Activated T-cell treated with anti-CD3 and anti-CD28 coated beads, Interleukin-2, amount 50 U/mL, for 4 hours (primary cell): ENCODE measurements around the gene TTLL5. TPM values are rescaled to one million over a fixed set of nuclear protein-coding genes. Genes with fewer than 3 reads are reported as not detected.

Experiments used
- ATAC-seq, 2 donors: fragments of 200-7000 bp; cut with Tn5 transposase; one replicate each; pipeline ENCODE4 v1.10.0; 2021
- DNase-seq: peaks from one replicate; pipeline ENCODE4 v3.0.0-alpha.2; 2020
- H3K27me3 Mint-ChIP-seq: one replicate; pipeline ENCODE4 v1.8.0; 2021; ENCODE audit warnings: low read depth, mixed read lengths
- H3K36me3 Mint-ChIP-seq: one replicate; pipeline ENCODE4 v1.8.0; 2022; ENCODE audit warnings: mixed read lengths; ENCODE audit not compliant: insufficient read depth
- H3K4me1 Mint-ChIP-seq: one replicate; pipeline ENCODE4 v1.8.0; 2021; ENCODE audit warnings: low read depth, mixed read lengths
- H3K4me3 Mint-ChIP-seq: one replicate; pipeline ENCODE4 v1.8.0; 2021; ENCODE audit warnings: mild to moderate bottlenecking, moderate library complexity, mixed read lengths
- H3K9me3 Mint-ChIP-seq: one replicate; pipeline ENCODE4 v1.8.0; 2021; ENCODE audit warnings: mixed read lengths
- total RNA-seq, 3 donors: library from RNA; stranded (reverse); gene quantifications; one replicate each; pipeline ENCODE4 v1.2.1, GENCODE V29; 2021

Gene TTLL5
- total RNA-seq, 3 donors from 2014 or later = 21.1 to 25.0 (median 21.1) TPM

- DNase-seq (no peak), ATAC-seq (no peak)
- peaks cover 17% of the 10 kb centered on the region for H3K36me3 Mint-ChIP-seq
- H3K4me1 Mint-ChIP-seq = no peaks in the 10 kb centered on the region
- no peaks in the 10 kb centered on the region for H3K9me3 Mint-ChIP-seq
- no peaks in the 10 kb centered on the region for H3K27me3 Mint-ChIP-seq
- H3K4me3 Mint-ChIP-seq = no peak overlapping the region
Measured at GRCh38 chr14:75969891-75970290, 308.8 kb downstream of the TTLL5 start.

GRCh38 chr14:75970989-75971388 lies 309.9 kb downstream of the TTLL5 start:
- no peaks in the 10 kb centered on the region for H3K27me3 Mint-ChIP-seq
- DNase-seq = no peak
- H3K4me1 Mint-ChIP-seq = no peaks in the 10 kb centered on the region
- peaks cover 10% of the 10 kb centered on the region for H3K36me3 Mint-ChIP-seq
- H3K9me3 Mint-ChIP-seq = no peaks in the 10 kb centered on the region
- H3K4me3 Mint-ChIP-seq = no peak overlapping the region
- no peak for ATAC-seq

- H3K4me1 Mint-ChIP-seq = no peaks in the 10 kb centered on the region
- DNase-seq = no peak
- H3K36me3 Mint-ChIP-seq = peaks cover 7% of the 10 kb centered on the region
- H3K4me3 Mint-ChIP-seq = no peak overlapping the region
- no peak for ATAC-seq
- H3K9me3 Mint-ChIP-seq = no peaks in the 10 kb centered on the region
- no peaks in the 10 kb centered on the region for H3K27me3 Mint-ChIP-seq
Measured at GRCh38 chr14:75971509-75971908, 310.5 kb downstream of the TTLL5 start.

GRCh38 chr14:75972801-75973421 lies 311.9 kb downstream of the TTLL5 start:
- no peak for ATAC-seq
- no peaks in the 10 kb centered on the region for H3K27me3 Mint-ChIP-seq
- no peak overlapping the region for H3K4me3 Mint-ChIP-seq
- DNase-seq = no peak
- no peaks in the 10 kb centered on the region for H3K9me3 Mint-ChIP-seq
- no peaks in the 10 kb centered on the region for H3K4me1 Mint-ChIP-seq
- peaks cover 6% of the 10 kb centered on the region for H3K36me3 Mint-ChIP-seq

GRCh38 chr14:75976826-75977581 lies 316.0 kb downstream of the TTLL5 start:
- peaks cover 5% of the 10 kb centered on the region for H3K36me3 Mint-ChIP-seq
- H3K4me1 Mint-ChIP-seq = peaks cover 30% of the 10 kb centered on the region
- no peaks in the 10 kb centered on the region for H3K27me3 Mint-ChIP-seq
- DNase-seq = no peak
- no peak overlapping the region for H3K4me3 Mint-ChIP-seq
- no peak for ATAC-seq
- H3K9me3 Mint-ChIP-seq = no peaks in the 10 kb centered on the region

- Mint-ChIP-seq H3K4me3 (no peak overlapping the region), H3K27me3 (no peaks in the 10 kb centered on the region), H3K4me1 (peaks cover 30% of the 10 kb centered on the region), H3K36me3 (no peaks in the 10 kb centered on the region), H3K9me3 (no peaks in the 10 kb centered on the region)
- DNase-seq (no peak), ATAC-seq (no peak)
Measured at GRCh38 chr14:75977582-75977943, 316.5 kb downstream of the TTLL5 start.

- Mint-ChIP-seq H3K4me1 (peaks cover 30% of the 10 kb centered on the region), H3K4me3 (no peak overlapping the region), H3K27me3 (no peaks in the 10 kb centered on the region), H3K9me3 (no peaks in the 10 kb centered on the region), H3K36me3 (no peaks in the 10 kb centered on the region)
- DNase-seq (no peak), ATAC-seq (no peak)
Measured at GRCh38 chr14:75978249-75978731, 317.2 kb downstream of the TTLL5 start.

- no peaks in the 10 kb centered on the region for H3K27me3 Mint-ChIP-seq
- ATAC-seq (no peak), DNase-seq (peak; percentile 13)
- peaks cover 30% of the 10 kb centered on the region for H3K4me1 Mint-ChIP-seq
- no peaks in the 10 kb centered on the region for H3K9me3 Mint-ChIP-seq
- no peak overlapping the region for H3K4me3 Mint-ChIP-seq
- no peaks in the 10 kb centered on the region for H3K36me3 Mint-ChIP-seq
Measured at GRCh38 chr14:75979071-75979571, 318.1 kb downstream of the TTLL5 start.

GRCh38 chr14:75979648-75980565 lies 318.9 kb downstream of the TTLL5 start:
- DNase-seq (no peak), ATAC-seq (no peak)
- H3K9me3 Mint-ChIP-seq = no peaks in the 10 kb centered on the region
- no peak overlapping the region for H3K4me3 Mint-ChIP-seq
- H3K27me3 Mint-ChIP-seq = no peaks in the 10 kb centered on the region
- H3K36me3 Mint-ChIP-seq = no peaks in the 10 kb centered on the region
- peaks cover 30% of the 10 kb centered on the region for H3K4me1 Mint-ChIP-seq

- ATAC-seq (no peak), DNase-seq (no peak)
- Mint-ChIP-seq H3K4me1 (peaks cover 33% of the 10 kb centered on the region), H3K27me3 (no peaks in the 10 kb centered on the region), H3K36me3 (no peaks in the 10 kb centered on the region), H3K9me3 (no peaks in the 10 kb centered on the region), H3K4me3 (peak overlapping the region; percentile 83)
Measured at GRCh38 chr14:75980856-75981255, 319.8 kb downstream of the TTLL5 start.

- ATAC-seq (peak; percentile 47 to 57), DNase-seq (peak; percentile 43)
- Mint-ChIP-seq H3K4me1 (peaks cover 41% of the 10 kb centered on the region), H3K27me3 (no peaks in the 10 kb centered on the region), H3K36me3 (no peaks in the 10 kb centered on the region), H3K4me3 (peak within 1 kb of the TSS; percentile 83), H3K9me3 (no peaks in the 10 kb centered on the region)
Measured at GRCh38 chr14:75981426-75982265, 320.6 kb downstream of the TTLL5 start, which contains the start of gene TGFB3. Gene TGFB3, minus strand, starts transcription at chr14:75981995. Its CDS starts 1,102 bp downstream, at chr14:75980893.

GRCh38 chr14:75982266-75983018 lies 321.4 kb downstream of the TTLL5 start:
- Mint-ChIP-seq H3K27me3 (no peaks in the 10 kb centered on the region), H3K4me1 (peaks cover 43% of the 10 kb centered on the region), H3K4me3 (peak overlapping the region; percentile 83), H3K9me3 (no peaks in the 10 kb centered on the region), H3K36me3 (no peaks in the 10 kb centered on the region)
- ATAC-seq = peak; percentile 75
- DNase-seq = peak; percentile 73

GRCh38 chr14:75983019-75983358 lies 321.9 kb downstream of the TTLL5 start:
- H3K27me3 Mint-ChIP-seq = no peaks in the 10 kb centered on the region
- peaks cover 43% of the 10 kb centered on the region for H3K4me1 Mint-ChIP-seq

More at GRCh38 chr14:75983019-75983358, 321.9 kb downstream of the TTLL5 start:
- DNase-seq = no peak
- peak; percentile 0 to 3 for ATAC-seq
- H3K4me3 Mint-ChIP-seq = peak overlapping the region; percentile 73
- no peaks in the 10 kb centered on the region for H3K36me3 Mint-ChIP-seq
- H3K9me3 Mint-ChIP-seq = no peaks in the 10 kb centered on the region
